Panc1 (cell line): ENCODE data around the gene ARHGAP6. TPM values are rescaled to one million over a fixed set of nuclear protein-coding genes. Genes with fewer than 3 reads are reported as not detected.

Experiments
- ATAC-seq: fragments of 200-7000 bp; cut with Tn5 transposase; 2 replicates; pipeline ENCODE4 v1.9.1; 2020; ENCODE audit warnings: mild to moderate bottlenecking, moderate library complexity
- BruUV-seq: library from RNA; stranded (reverse); fragments of 400-500 nt; replicated peaks from 2 replicates; lab custom pipeline; 2021; lab: Mats Ljungman, UMichigan
- CTCF ChIA-PET: fragments of 300-600 bp; sonication (Branson Sonifier 250); formaldehyde crosslinking; loops from one replicate; lab custom pipeline; 2022; ENCODE audit warnings: antibody characterized with exemption; lab: Charles Lee
- POLR2A ChIA-PET: fragments of 300-600 bp; sonication (Branson Sonifier 250); formaldehyde crosslinking; loops from one replicate; lab custom pipeline; 2022; ENCODE audit warnings: antibody characterized with exemption; lab: Charles Lee
- DNase-seq: peaks from one replicate; pipeline ENCODE4 v3.0.0-alpha.2; 2010; ENCODE audit warnings: low read depth, low spot score
- H3K27ac ChIP-seq: 2 replicates; pipeline ENCODE4 v1.5.1; 2011; ENCODE audit warnings: mild to moderate bottlenecking, low read length, inconsistent platforms
- H3K27me3 ChIP-seq: fragments of 200-500 bp; sonication (Bioruptor generic); 2 replicates; pipeline ENCODE4 v1.6.0; 2014; ENCODE audit warnings: low read length, inconsistent platforms; ENCODE audit not compliant: control insufficient read depth, insufficient read depth
- H3K36me3 ChIP-seq: fragments of 200-500 bp; sonication (Bioruptor generic); 2 replicates; pipeline ENCODE4 v1.5.1; 2014; ENCODE audit warnings: inconsistent platforms, mild to moderate bottlenecking, low read length, moderate library complexity; ENCODE audit not compliant: control insufficient read depth, insufficient read depth
- H3K4me1 ChIP-seq: 2 replicates; pipeline ENCODE4 v1.5.1; 2011; ENCODE audit warnings: inconsistent platforms, mild to moderate bottlenecking, low read length, moderate library complexity; ENCODE audit not compliant: control insufficient read depth, insufficient read depth
- H3K4me3 ChIP-seq, 2 experiments: 2 replicates each; pipeline ENCODE4 v1.5.1; 2011 to 2012; ENCODE audit warnings: low read depth in 2 of 2, low read length in 2 of 2, mild to moderate bottlenecking in 2 of 2, inconsistent platforms in 1 of 2, moderate library complexity in 1 of 2
- H3K9me3 ChIP-seq: fragments of 200-500 bp; sonication (Bioruptor generic); 2 replicates; pipeline ENCODE4 v1.5.1; 2014; ENCODE audit warnings: low read depth, mild to moderate bottlenecking, inconsistent platforms, low read length, moderate library complexity; ENCODE audit not compliant: control insufficient read depth, insufficient read depth
- CTCF ChIP-seq: fragments of 450-650 bp; IDR thresholded peaks from 2 replicates; pipeline ENCODE4 v1.5.1; 2017; ENCODE audit warnings: mild to moderate bottlenecking
- POLR2AphosphoS5 ChIP-seq: IDR thresholded peaks from 2 replicates; pipeline ENCODE4 v1.6.1; 2012; ENCODE audit warnings: mild to moderate bottlenecking, low read depth, low read length, moderate library complexity
- REST ChIP-seq, 2 experiments: IDR thresholded peaks; 2 replicates each; pipeline ENCODE4 v1.6.1; 2011 to 2012; ENCODE audit warnings: low read depth in 2 of 2, control low read depth in 1 of 2, low read length in 1 of 2, mild to moderate bottlenecking in 1 of 2, moderate library complexity in 1 of 2; ENCODE audit not compliant: insufficient read depth in 1 of 2
- SIN3A ChIP-seq: IDR thresholded peaks from 2 replicates; pipeline ENCODE4 v1.6.1; 2012; ENCODE audit warnings: low read depth, mild to moderate bottlenecking, low read length, moderate library complexity, borderline replicate concordance; ENCODE audit not compliant: insufficient read depth
- TCF7L2 ChIP-seq: IDR thresholded peaks from 2 replicates; pipeline ENCODE4 v1.6.1; 2011; ENCODE audit warnings: mild to moderate bottlenecking, low read depth, low read length, inconsistent platforms
- in situ Hi-C: cut with HindIII; loops from 2 replicates; pipeline ENCODE4 v1.10.0; 2016; ENCODE audit warnings: low sequenced_read_pairs, low pct_unique_long_range_greater_than_20kb
- intact Hi-C: fragments of 100-400 bp; cut with micrococcal nuclease; formaldehyde crosslinking; loops from one replicate; pipeline ENCODE4 v1.10.0; 2022; ENCODE audit not compliant: unreplicated experiment
- total RNA-seq: library from RNA; stranded (reverse); gene quantifications from one replicate; pipeline ENCODE4 v1.2.1, GENCODE V29; 2021; ENCODE audit not compliant: unreplicated experiment

ARHGAP6 gene
- total RNA-seq, 1 experiment from 2014 or later: 0.13 TPM

- no peaks in the 10 kb centered on the region for H3K4me1 ChIP-seq
- H3K9me3 ChIP-seq: no peaks in the 10 kb centered on the region
- ChIA-PET CTCF (no interaction called here), POLR2A (no interaction called here)
- TF ChIP-seq POLR2AphosphoS5 (no peak), CTCF (no peak), REST (IDR thresholded peaks at IDR 0.05; ENCODE audit: insufficient read depth in 1 of 2, low read depth in 2 of 2, low read length in 1 of 2) (no peak), TCF7L2 (no peak), SIN3A (no peak)
- in situ Hi-C loops: no loop called here
- DNase-seq (no peak), ATAC-seq (no peak)
- H3K27ac ChIP-seq: no peak overlapping the region
- BruUV-seq: no TSS peak
- intact Hi-C loops: no loop called here
- H3K4me3 ChIP-seq: no peak overlapping the region
- no peaks in the 10 kb centered on the region for H3K36me3 ChIP-seq
- H3K27me3 ChIP-seq: no peaks in the 10 kb centered on the region
Measured at GRCh38 chrX:11462136-11462535, 203.6 kb downstream of the ARHGAP6 start.

GRCh38 chrX:11461201-11462001, 204.3 kb downstream of the ARHGAP6 start:
- H3K27ac ChIP-seq: no peak overlapping the region
- ChIA-PET POLR2A (no interaction called here), CTCF (no interaction called here)
- no peaks in the 10 kb centered on the region for H3K27me3 ChIP-seq
- DNase-seq (no peak), ATAC-seq (no peak)
- no peaks in the 10 kb centered on the region for H3K9me3 ChIP-seq
- no TSS peak for BruUV-seq
- no peaks in the 10 kb centered on the region for H3K36me3 ChIP-seq
- H3K4me1 ChIP-seq: no peaks in the 10 kb centered on the region
- TF ChIP-seq SIN3A: no peak
- no peak for TF ChIP-seq CTCF
- TF ChIP-seq REST (IDR thresholded peaks at IDR 0.05; ENCODE audit: insufficient read depth in 1 of 2, low read depth in 2 of 2, low read length in 1 of 2): no peak
- TF ChIP-seq TCF7L2: no peak
- TF ChIP-seq POLR2AphosphoS5: no peak
- intact Hi-C loops (no loop called here), in situ Hi-C loops (no loop called here)
- no peak overlapping the region for H3K4me3 ChIP-seq
